HEK293 (cell line): ENCODE results near the gene LIX1L.

ENCODE experiments used
- HIC1 ChIP-seq: fragments of 450-650 bp; formaldehyde crosslinking; IDR thresholded peaks from 2 replicates; pipeline ENCODE4 v1.5.1; 2016; ENCODE audit warnings: missing biosample characterization, missing genetic modification characterization
- HOXC10 ChIP-seq: sonication (generic); formaldehyde crosslinking; IDR thresholded peaks from 2 replicates; pipeline ENCODE4 v1.8.1; 2023; ENCODE audit warnings: mild to moderate bottlenecking, missing genetic modification reagents
- KLF16 ChIP-seq: fragments of 450-650 bp; formaldehyde crosslinking; IDR thresholded peaks from 2 replicates; pipeline ENCODE4 v1.5.1; 2017; ENCODE audit warnings: missing biosample characterization, missing genetic modification characterization
- KLF17 ChIP-seq: fragments of 450-650 bp; formaldehyde crosslinking; IDR thresholded peaks from 2 replicates; pipeline ENCODE4 v1.5.1; 2016; ENCODE audit warnings: missing biosample characterization, missing genetic modification characterization
- KLF9 ChIP-seq: fragments of 450-650 bp; formaldehyde crosslinking; IDR thresholded peaks from 2 replicates; pipeline ENCODE4 v1.5.1; 2016; ENCODE audit warnings: missing biosample characterization, missing genetic modification characterization, low read depth
- TSHZ1 ChIP-seq: fragments of 450-650 bp; formaldehyde crosslinking; IDR thresholded peaks from 2 replicates; pipeline ENCODE4 v1.5.1; 2016; ENCODE audit warnings: missing biosample characterization, missing genetic modification characterization, borderline replicate concordance
- YY2 ChIP-seq: fragments of 450-650 bp; formaldehyde crosslinking; IDR thresholded peaks from 2 replicates; pipeline ENCODE4 v1.5.1; 2016; ENCODE audit warnings: missing biosample characterization, missing genetic modification characterization
- ZBTB11 ChIP-seq: fragments of 450-650 bp; formaldehyde crosslinking; conservative IDR thresholded peaks from 2 replicates; pipeline ENCODE4 v1.5.1; 2016; ENCODE audit warnings: low read depth, missing biosample characterization, missing genetic modification characterization
- ZBTB20 ChIP-seq: fragments of 450-650 bp; formaldehyde crosslinking; IDR thresholded peaks from 2 replicates; pipeline ENCODE4 v1.5.1; 2016; ENCODE audit warnings: missing biosample characterization, missing genetic modification characterization
- ZFHX2 ChIP-seq: fragments of 450-650 bp; formaldehyde crosslinking; conservative IDR thresholded peaks from 2 replicates; pipeline ENCODE4 v1.5.1; 2016; ENCODE audit warnings: missing biosample characterization, missing genetic modification characterization
- ZNF214 ChIP-seq: fragments of 450-650 bp; formaldehyde crosslinking; IDR thresholded peaks from 2 replicates; pipeline ENCODE4 v1.5.1; 2017; ENCODE audit warnings: missing biosample characterization, mild to moderate bottlenecking, missing genetic modification characterization, borderline replicate concordance
- ZNF239 ChIP-seq: fragments of 450-650 bp; formaldehyde crosslinking; IDR thresholded peaks from 2 replicates; pipeline ENCODE4 v1.5.1; 2016; ENCODE audit warnings: missing biosample characterization, missing genetic modification characterization
- ZNF280D ChIP-seq: fragments of 450-650 bp; formaldehyde crosslinking; IDR thresholded peaks from 2 replicates; pipeline ENCODE4 v1.5.1; 2016; ENCODE audit warnings: missing biosample characterization, missing genetic modification characterization
- ZNF324 ChIP-seq: fragments of 450-650 bp; formaldehyde crosslinking; IDR thresholded peaks from 2 replicates; pipeline ENCODE4 v1.5.1; 2016; ENCODE audit warnings: missing biosample characterization, missing genetic modification characterization
- ZNF366 ChIP-seq: fragments of 450-650 bp; formaldehyde crosslinking; conservative IDR thresholded peaks from 2 replicates; pipeline ENCODE4 v1.5.1; 2016; ENCODE audit warnings: missing biosample characterization, missing genetic modification characterization
- ZNF391 ChIP-seq: fragments of 450-650 bp; formaldehyde crosslinking; IDR thresholded peaks from 2 replicates; pipeline ENCODE4 v1.5.1; 2016; ENCODE audit warnings: low read depth, missing biosample characterization, missing genetic modification characterization, borderline replicate concordance
- ZNF404 ChIP-seq: fragments of 450-650 bp; formaldehyde crosslinking; IDR thresholded peaks from 2 replicates; pipeline ENCODE4 v1.5.1; 2017; ENCODE audit warnings: missing biosample characterization, missing genetic modification characterization
- ZNF426 ChIP-seq: fragments of 450-650 bp; formaldehyde crosslinking; IDR thresholded peaks from 2 replicates; pipeline ENCODE4 v1.5.1; 2017; ENCODE audit warnings: missing biosample characterization, missing genetic modification characterization, mild to moderate bottlenecking, inconsistent platforms, moderate library complexity
- ZNF580 ChIP-seq: fragments of 450-650 bp; formaldehyde crosslinking; IDR thresholded peaks from 2 replicates; pipeline ENCODE4 v1.5.1; 2016; ENCODE audit warnings: missing biosample characterization, missing genetic modification characterization
- ZNF837 ChIP-seq: fragments of 450-650 bp; formaldehyde crosslinking; IDR thresholded peaks from 2 replicates; pipeline ENCODE4 v1.5.1; 2016; ENCODE audit warnings: missing biosample characterization, missing genetic modification characterization
- ZNF843 ChIP-seq: fragments of 450-650 bp; formaldehyde crosslinking; IDR thresholded peaks from 2 replicates; pipeline ENCODE4 v1.5.1; 2016; ENCODE audit warnings: missing biosample characterization, missing genetic modification characterization
- ZSCAN18 ChIP-seq: fragments of 450-650 bp; formaldehyde crosslinking; IDR thresholded peaks from 2 replicates; pipeline ENCODE4 v1.5.1; 2016; ENCODE audit warnings: missing biosample characterization, missing genetic modification characterization
- ZXDB ChIP-seq: fragments of 450-650 bp; formaldehyde crosslinking; IDR thresholded peaks from 2 replicates; pipeline ENCODE4 v1.5.1; 2016; ENCODE audit warnings: missing biosample characterization, missing genetic modification characterization

Gene LIX1L

GRCh38 chr1:145927063-145927886, 30.5 kb downstream of the LIX1L start, which contains the start of gene RBM8A (continued):
- TF ChIP-seq ZNF837 (tag by site-specific recombination) (no peak), ZSCAN18 (no peak), ZNF280D (tag by site-specific recombination) (peak; percentile 55; the same call in 1 of the 2 replicates), HOXC10 (CRISPR knock-in tag) (no peak), ZXDB (tag by site-specific recombination) (peak; percentile 93), ZNF843 (peak; percentile 79), YY2 (peak; percentile 93), ZBTB11 (tag by site-specific recombination) (peak; percentile 63), ZBTB20 (tag by site-specific recombination) (peak; percentile 76), TSHZ1 (no peak), ZFHX2 (tag by site-specific recombination) (peak; percentile 83; the same call in 1 of the 2 replicates), ZNF404 (tag by site-specific recombination) (no peak), ZNF580 (peak; percentile 86), ZNF214 (tag by site-specific recombination) (peak; percentile 40; the same call in 1 of the 2 replicates), ZNF426 (no peak), KLF17 (peak; percentile 88; the same call in 1 of the 2 replicates), KLF9 (tag by site-specific recombination) (peak; percentile 98), KLF16 (tag by site-specific recombination) (peak; percentile 99), ZNF239 (0 out of 2 replicates have a peak, but pooled peaks have one; percentile 45), ZNF324 (tag by site-specific recombination) (peak; percentile 72; the same call in 1 of the 2 replicates), HIC1 (tag by site-specific recombination) (no peak), ZNF366 (tag by site-specific recombination) (peak; percentile 38), ZNF391 (tag by site-specific recombination) (peak; percentile 94; the same call in 1 of the 2 replicates)
